ENCODE measurements around the gene MEGF6. TPM values are rescaled to one million over a fixed set of nuclear protein-coding genes. Genes with fewer than 3 reads are reported as not detected.
"Not testable (repeated sequence)": the region's sequence is repeated elsewhere in the genome, so short reads cannot be mapped to it uniquely, and the experiment has no call there.

MEGF6 gene
- total RNA-seq, 2 donors from 2014 or later: 83.0 to 103 TPM

DNA sequence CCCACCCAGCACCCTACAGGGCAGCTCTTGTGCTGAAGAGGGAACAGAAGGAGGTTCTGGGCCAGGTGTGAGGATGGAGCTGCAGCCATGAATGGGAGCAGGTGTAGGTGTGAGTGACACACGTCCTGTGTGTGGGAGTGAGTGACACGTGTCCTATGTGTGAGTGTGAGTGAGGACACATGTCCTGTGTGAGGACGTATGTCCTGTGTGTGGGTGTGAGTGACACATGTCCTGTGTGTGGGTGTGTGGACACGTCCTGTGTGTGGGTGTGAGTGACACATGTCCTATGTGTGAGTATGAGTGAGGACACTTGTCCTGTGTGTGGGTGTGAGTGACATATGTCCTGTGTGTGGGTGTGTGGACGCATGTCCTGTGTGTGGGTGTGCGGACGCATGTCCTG, 26.4 kb downstream of the MEGF6 start:
- DNase-seq: no peak
- no peak overlapping the region for H3K9ac ChIP-seq (ENCODE audit: extremely low read depth, low read length, poor library complexity, severe bottlenecking)
- no peaks in the 10 kb centered on the region for H3K27me3 ChIP-seq (ENCODE audit: control insufficient read depth, insufficient read depth, low read length, poor library complexity, severe bottlenecking)
- H3K36me3 ChIP-seq (ENCODE audit: control insufficient read depth, insufficient read depth, low read length): no peaks in the 10 kb centered on the region
- H3K4me1 Mint-ChIP-seq: no peaks in the 10 kb centered on the region
- H3K27me3 Mint-ChIP-seq (ENCODE audit: insufficient read depth): no peaks in the 10 kb centered on the region
- 95 to 96% methylated on average over 5 to 7 of the region's 7 CpGs for WGBS, 2 experiments (ENCODE audit: insufficient coverage in 1 of 2, insufficient read length in 1 of 2)
- no peaks in the 10 kb centered on the region for H3K4me1 ChIP-seq (ENCODE audit: control insufficient read depth, insufficient read depth, low read length)
- H3K27ac Mint-ChIP-seq: no peak overlapping the region
- no peak overlapping the region for H3K4me3 ChIP-seq (ENCODE audit: low read length)
- no peak overlapping the region for H3K4me3 Mint-ChIP-seq
- no peak overlapping the region for H3K27ac ChIP-seq (ENCODE audit: low read depth, low read length)
- peaks cover 6% of the 10 kb centered on the region for H3K36me3 Mint-ChIP-seq (ENCODE audit: low read depth)
- TF ChIP-seq, protein P1, sequence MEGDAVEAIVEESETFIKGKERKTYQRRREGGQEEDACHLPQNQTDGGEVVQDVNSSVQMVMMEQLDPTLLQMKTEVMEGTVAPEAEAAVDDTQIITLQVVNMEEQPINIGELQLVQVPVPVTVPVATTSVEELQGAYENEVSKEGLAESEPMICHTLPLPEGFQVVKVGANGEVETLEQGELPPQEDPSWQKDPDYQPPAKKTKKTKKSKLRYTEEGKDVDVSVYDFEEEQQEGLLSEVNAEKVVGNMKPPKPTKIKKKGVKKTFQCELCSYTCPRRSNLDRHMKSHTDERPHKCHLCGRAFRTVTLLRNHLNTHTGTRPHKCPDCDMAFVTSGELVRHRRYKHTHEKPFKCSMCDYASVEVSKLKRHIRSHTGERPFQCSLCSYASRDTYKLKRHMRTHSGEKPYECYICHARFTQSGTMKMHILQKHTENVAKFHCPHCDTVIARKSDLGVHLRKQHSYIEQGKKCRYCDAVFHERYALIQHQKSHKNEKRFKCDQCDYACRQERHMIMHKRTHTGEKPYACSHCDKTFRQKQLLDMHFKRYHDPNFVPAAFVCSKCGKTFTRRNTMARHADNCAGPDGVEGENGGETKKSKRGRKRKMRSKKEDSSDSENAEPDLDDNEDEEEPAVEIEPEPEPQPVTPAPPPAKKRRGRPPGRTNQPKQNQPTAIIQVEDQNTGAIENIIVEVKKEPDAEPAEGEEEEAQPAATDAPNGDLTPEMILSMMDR (conservative IDR thresholded peaks at IDR 0.05): no peak
- no peaks in the 10 kb centered on the region for H3K9me3 ChIP-seq (ENCODE audit: control insufficient read depth, low read length)
- H3K9me3 Mint-ChIP-seq: peaks cover 7% of the 10 kb centered on the region

- not testable (repeated sequence) for H3K9me3 ChIP-seq (ENCODE audit: control insufficient read depth, low read length); H3K27me3 Mint-ChIP-seq (ENCODE audit: insufficient read depth); H3K36me3 ChIP-seq (ENCODE audit: control insufficient read depth, insufficient read depth, low read length); H3K27ac ChIP-seq (ENCODE audit: low read depth, low read length); H3K9ac ChIP-seq (ENCODE audit: extremely low read depth, low read length, poor library complexity, severe bottlenecking); H3K27ac Mint-ChIP-seq; H3K4me1 Mint-ChIP-seq; H3K4me3 Mint-ChIP-seq; H3K4me3 ChIP-seq (ENCODE audit: low read length); H3K4me1 ChIP-seq (ENCODE audit: control insufficient read depth, insufficient read depth, low read length); H3K36me3 Mint-ChIP-seq (ENCODE audit: low read depth); DNase-seq; H3K27me3 ChIP-seq (ENCODE audit: control insufficient read depth, insufficient read depth, low read length, poor library complexity, severe bottlenecking); H3K9me3 Mint-ChIP-seq
- WGBS, 2 experiments (ENCODE audit: insufficient coverage in 1 of 2, insufficient read length in 1 of 2): 70 to 82% methylated on average over 4 to 20 of the region's 21 CpGs
Observed at GRCh38 chr1:3583751-3584150, 27.6 kb downstream of the MEGF6 start.

- Histone ChIP-seq H3K9ac (ENCODE audit: extremely low read depth, low read length, poor library complexity, severe bottlenecking) (no peak overlapping the region), H3K4me1 (ENCODE audit: control insufficient read depth, insufficient read depth, low read length) (no peaks in the 10 kb centered on the region), H3K4me3 (ENCODE audit: low read length) (no peak overlapping the region), H3K27me3 (ENCODE audit: control insufficient read depth, insufficient read depth, low read length, poor library complexity, severe bottlenecking) (no peaks in the 10 kb centered on the region), H3K36me3 (ENCODE audit: control insufficient read depth, insufficient read depth, low read length) (no peaks in the 10 kb centered on the region), H3K9me3 (ENCODE audit: control insufficient read depth, low read length) (no peaks in the 10 kb centered on the region), H3K27ac (ENCODE audit: low read depth, low read length) (no peak overlapping the region)
- Mint-ChIP-seq H3K4me3 (no peak overlapping the region), H3K4me1 (no peaks in the 10 kb centered on the region), H3K36me3 (ENCODE audit: low read depth) (peaks cover 9% of the 10 kb centered on the region), H3K27ac (no peak overlapping the region), H3K9me3 (peaks cover 7% of the 10 kb centered on the region), H3K27me3 (ENCODE audit: insufficient read depth) (no peaks in the 10 kb centered on the region)
- WGBS, 2 experiments (ENCODE audit: insufficient coverage in 1 of 2, insufficient read length in 1 of 2): 89% methylated on average over 8 to 16 of the region's 16 CpGs
- no peak for DNase-seq
- TF ChIP-seq, protein P1 (conservative IDR thresholded peaks at IDR 0.05): no peak
Observed at GRCh38 chr1:3581296-3582036, 29.8 kb downstream of the MEGF6 start.
